Stimulated activated naive B cell treated with anti-CD40 and anti-IgM and Interleukin-4, amounts not matched to agents 10 μg/mL and 1 μg/mL and 100 μg/mL, for 72 hours (primary cell): ENCODE measurements around the gene ST6GALNAC6.
"Not testable (repeated sequence)": the region's sequence is repeated elsewhere in the genome, so short reads cannot be mapped to it uniquely, and the experiment has no call there.

ENCODE experiments used
- ATAC-seq, 2 donors: fragments of 150-1000 bp; cut with Tn5 transposase; replicated peaks; 2 replicates each; pipeline ENCODE4 v1.10.0; 2021; ENCODE audit warnings: moderate library complexity in 1 of 2
- DNase-seq: peaks from one replicate; pipeline ENCODE4 v3.0.0; 2021
- H3K27ac Mint-ChIP-seq: one replicate; pipeline ENCODE4 v1.8.0; 2022; ENCODE audit warnings: mild to moderate bottlenecking, mixed read lengths
- H3K27me3 Mint-ChIP-seq, 2 donors: one replicate each; pipeline ENCODE4 v1.8.0; 2022; ENCODE audit warnings: mixed read lengths in 2 of 2
- H3K36me3 Mint-ChIP-seq, 2 donors: one replicate each; pipeline ENCODE4 v1.8.0; 2022; ENCODE audit warnings: mixed read lengths in 2 of 2, mild to moderate bottlenecking in 1 of 2
- H3K4me1 Mint-ChIP-seq, 2 donors: one replicate each; pipeline ENCODE4 v1.8.0; 2022; ENCODE audit warnings: mixed read lengths in 2 of 2, mild to moderate bottlenecking in 1 of 2
- H3K4me3 Mint-ChIP-seq, 2 donors: one replicate each; pipeline ENCODE4 v1.8.0; 2022; ENCODE audit warnings: mild to moderate bottlenecking in 2 of 2, mixed read lengths in 2 of 2, moderate library complexity in 1 of 2
- H3K9me3 Mint-ChIP-seq, 2 donors: one replicate each; pipeline ENCODE4 v1.8.0; 2022; ENCODE audit warnings: mixed read lengths in 2 of 2, mild to moderate bottlenecking in 1 of 2

The ST6GALNAC6 gene

DNA sequence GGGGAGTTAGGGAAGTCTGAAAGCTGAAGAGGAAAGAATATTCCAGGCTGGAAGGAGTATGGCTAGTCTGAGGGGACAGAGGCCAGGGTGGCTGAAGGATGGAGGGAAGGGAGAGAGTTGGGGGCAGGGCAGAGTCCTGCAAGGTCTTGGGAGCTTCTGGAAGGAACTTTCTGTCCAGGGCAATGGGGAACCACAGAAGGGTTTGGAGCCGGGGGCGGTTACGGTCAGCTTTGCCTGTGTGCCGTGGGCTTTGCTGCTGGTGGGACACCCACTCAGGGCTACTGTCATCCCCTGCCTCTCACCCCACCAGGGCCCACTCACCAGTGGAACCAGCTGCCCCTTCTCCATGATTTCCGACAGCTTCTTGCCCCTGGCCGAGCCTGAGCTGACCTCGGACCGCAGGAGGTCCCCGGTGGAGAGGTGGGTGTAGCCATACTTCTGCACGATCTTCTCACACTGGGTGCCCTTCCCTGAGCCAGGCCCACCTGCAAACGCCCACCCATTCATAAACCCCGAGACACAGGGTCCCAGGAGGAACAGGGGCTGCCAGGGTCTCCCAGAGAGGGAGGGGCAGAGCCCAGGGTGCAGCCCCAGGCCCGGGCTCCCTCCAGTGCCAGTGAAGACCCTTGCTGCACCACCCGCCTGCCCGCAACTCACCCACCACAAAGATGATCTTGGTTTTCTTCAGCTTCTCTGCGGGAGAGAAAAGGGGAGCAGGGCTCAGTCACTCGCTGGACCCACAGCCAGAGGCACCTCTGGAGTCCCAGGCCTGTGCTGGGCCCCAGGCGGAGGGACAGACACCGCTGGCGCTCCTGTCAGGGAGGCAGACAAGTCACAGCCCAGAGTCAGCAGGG, 26.8 kb downstream of the ST6GALNAC6 start:
- ATAC-seq (no peak), DNase-seq (no peak)
- Mint-ChIP-seq H3K9me3 (no peaks in the 10 kb centered on the region), H3K27ac (no peak overlapping the region), H3K4me1 (peaks cover 8 to 9% of the 10 kb centered on the region in 2 donors), H3K27me3 (peaks cover 0 to 16% of the 10 kb centered on the region in 2 donors), H3K36me3 (no peaks in the 10 kb centered on the region), H3K4me3 (no peak overlapping the region)

DNA sequence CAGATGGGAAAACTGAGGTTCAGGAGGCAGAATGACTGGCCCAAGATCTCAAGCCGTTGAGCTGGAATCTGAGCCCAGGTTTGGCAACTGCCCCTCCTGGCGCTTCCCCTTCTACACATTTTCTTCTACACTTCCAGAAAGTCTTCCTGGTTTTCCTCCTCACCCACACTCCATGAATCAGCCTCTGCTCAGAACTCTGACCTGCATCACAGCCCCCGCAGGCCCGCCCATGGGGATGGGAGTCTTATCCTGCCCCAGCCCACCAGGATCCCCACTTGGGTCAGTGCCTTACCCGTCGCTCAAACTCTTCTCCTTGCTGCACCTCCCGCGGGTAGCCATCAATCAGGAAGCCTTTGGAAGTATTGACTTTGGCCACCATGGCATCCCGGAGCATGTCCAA, 27.9 kb downstream of the ST6GALNAC6 start:
- H3K9me3 Mint-ChIP-seq = no peaks in the 10 kb centered on the region
- H3K4me3 Mint-ChIP-seq = no peak overlapping the region
- peaks cover under 1 to 3% of the 10 kb centered on the region in 2 donors for H3K4me1 Mint-ChIP-seq
- no peak for DNase-seq
- H3K36me3 Mint-ChIP-seq = no peaks in the 10 kb centered on the region
- peak overlapping the region; percentile 14 for H3K27ac Mint-ChIP-seq
- ATAC-seq = no peak
- peaks cover 0 to 16% of the 10 kb centered on the region in 2 donors for H3K27me3 Mint-ChIP-seq

DNA sequence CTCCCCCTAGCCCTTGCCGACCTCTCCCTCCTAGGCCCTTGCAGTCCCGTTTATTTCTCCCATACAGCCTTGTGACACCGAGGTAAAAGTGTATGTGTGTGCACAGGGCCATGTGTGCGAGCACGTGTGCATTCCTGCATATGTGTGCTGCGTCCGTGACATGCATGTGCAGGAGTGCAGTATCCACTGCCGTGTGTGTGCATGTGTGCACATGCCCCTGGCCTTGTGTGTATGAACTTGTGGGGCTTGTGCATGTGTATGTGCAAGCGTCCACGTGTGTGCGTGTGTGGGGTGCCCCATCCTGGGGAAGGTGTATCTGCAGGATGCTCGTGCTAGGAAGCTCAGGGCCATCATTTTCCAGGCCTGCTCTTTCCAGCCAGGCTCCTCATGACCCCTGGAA, 28.5 kb downstream of the ST6GALNAC6 start:
- Mint-ChIP-seq H3K9me3 (no peaks in the 10 kb centered on the region), H3K27me3 (peaks cover 0 to 12% of the 10 kb centered on the region in 2 donors), H3K36me3 (no peaks in the 10 kb centered on the region), H3K4me3 (no peak overlapping the region), H3K27ac (no peak overlapping the region), H3K4me1 (peaks cover 2 to 5% of the 10 kb centered on the region in 2 donors)
- DNase-seq (no peak), ATAC-seq (no peak)

DNA sequence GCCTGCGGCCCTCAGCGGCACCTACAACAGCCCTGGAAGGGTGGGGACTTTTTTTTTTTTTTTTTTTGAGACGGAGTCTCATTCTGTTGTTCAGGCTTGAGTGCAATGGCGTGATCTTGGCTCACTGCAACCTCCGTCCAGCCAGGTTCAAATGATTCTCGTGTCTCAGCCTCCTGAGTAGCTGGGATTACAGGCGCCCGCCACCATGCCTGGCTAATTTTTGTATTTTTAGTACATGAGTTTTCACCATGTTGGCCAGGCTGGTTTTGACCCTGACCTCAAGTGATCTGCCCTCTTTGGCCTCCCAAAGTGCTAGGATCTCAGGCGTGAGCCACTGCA, 29.3 kb downstream of the ST6GALNAC6 start:
- not testable (repeated sequence) for H3K4me3 Mint-ChIP-seq, H3K9me3 Mint-ChIP-seq, DNase-seq, H3K27me3 Mint-ChIP-seq, H3K27ac Mint-ChIP-seq, ATAC-seq, H3K36me3 Mint-ChIP-seq
- H3K4me1 Mint-ChIP-seq = peaks cover 10 to 12% of the 10 kb centered on the region in 2 donors

DNA sequence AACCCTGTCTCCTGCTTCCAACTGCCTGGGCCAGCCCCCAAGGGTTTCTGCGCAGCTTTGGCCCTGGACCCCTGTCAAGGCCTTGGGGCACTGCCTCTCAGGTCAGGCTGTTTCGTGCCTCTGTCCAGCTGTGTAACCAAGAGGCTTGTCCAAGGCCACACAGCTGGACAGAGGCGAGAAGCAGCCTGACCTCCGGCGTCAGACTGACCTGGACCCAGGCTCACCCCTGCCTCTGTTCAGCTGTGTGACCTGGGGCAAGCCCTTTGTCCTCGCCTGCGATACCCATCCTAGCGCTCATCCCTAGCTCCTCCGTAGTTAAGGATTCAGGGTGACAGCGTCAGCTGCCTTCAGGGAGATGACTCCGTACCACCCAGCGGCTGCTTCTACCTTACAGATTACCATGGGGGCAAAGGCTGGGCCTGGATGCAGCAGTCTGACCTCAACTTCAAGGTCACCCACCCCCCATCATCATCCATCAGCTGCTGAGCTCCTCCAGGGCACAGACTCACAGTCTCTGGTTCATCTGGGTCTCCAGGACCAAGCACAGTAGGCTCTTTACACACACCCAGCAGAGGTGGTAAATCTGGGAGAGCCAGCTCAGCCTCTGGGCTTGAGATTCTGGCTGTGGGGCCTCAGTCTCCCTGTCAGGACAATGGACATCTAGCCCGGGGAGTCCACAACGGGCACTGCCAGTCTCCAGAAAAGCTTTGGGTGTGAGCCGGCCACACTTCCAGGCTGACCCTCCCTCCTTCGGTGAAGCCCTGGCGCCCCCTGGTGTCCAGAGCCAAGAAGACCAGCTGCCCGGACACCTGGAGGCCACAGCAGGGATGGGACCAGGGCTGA, 29.9 kb downstream of the ST6GALNAC6 start:
- DNase-seq (peak; percentile 82), ATAC-seq (peak; percentile 87 to 89)
- no peaks in the 10 kb centered on the region for H3K36me3 Mint-ChIP-seq
- H3K9me3 Mint-ChIP-seq = no peaks in the 10 kb centered on the region
- H3K27ac Mint-ChIP-seq = no peak overlapping the region
- H3K4me1 Mint-ChIP-seq = peaks cover 16% of the 10 kb centered on the region in 2 donors
- H3K27me3 Mint-ChIP-seq = peaks cover 0 to 5% of the 10 kb centered on the region in 2 donors
- H3K4me3 Mint-ChIP-seq = no peak overlapping the region

DNA sequence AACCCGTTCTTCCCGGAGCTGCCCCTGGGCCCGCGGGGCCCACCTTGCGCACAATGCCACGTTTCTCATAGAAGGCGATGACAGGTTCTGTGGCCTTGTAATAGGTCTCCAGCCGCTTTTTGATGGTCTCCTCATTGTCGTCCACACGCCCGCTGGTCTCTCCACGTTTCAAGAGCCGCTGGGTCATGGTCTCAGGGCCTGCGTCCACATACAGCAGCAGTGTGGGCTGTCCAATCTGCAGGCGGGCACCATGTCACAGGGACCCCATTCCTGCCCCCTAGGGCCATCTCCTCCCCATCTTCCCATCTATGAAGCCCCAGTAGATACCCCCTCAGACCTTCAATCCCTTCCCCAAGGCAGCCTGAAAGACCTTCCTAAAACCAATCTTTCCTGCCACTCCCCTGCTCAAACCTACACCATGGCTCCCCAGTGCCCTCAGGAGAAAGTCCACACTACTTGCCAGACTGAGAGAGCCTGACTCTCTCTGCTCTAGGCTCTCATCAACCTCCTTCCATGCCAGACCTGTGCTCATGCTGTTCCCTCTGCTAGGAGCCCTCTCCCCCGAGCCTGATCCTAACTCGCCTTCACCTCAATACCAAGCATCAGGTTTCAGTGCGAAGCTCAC, 31.0 kb downstream of the ST6GALNAC6 start:
- ATAC-seq (no peak), DNase-seq (no peak)
- Mint-ChIP-seq H3K27ac (peak overlapping the region; percentile 9), H3K9me3 (no peaks in the 10 kb centered on the region), H3K27me3 (peaks cover 0 to 5% of the 10 kb centered on the region in 2 donors), H3K4me1 (peaks cover 16% of the 10 kb centered on the region in 2 donors), H3K36me3 (no peaks in the 10 kb centered on the region), H3K4me3 (no peak overlapping the region)

DNA sequence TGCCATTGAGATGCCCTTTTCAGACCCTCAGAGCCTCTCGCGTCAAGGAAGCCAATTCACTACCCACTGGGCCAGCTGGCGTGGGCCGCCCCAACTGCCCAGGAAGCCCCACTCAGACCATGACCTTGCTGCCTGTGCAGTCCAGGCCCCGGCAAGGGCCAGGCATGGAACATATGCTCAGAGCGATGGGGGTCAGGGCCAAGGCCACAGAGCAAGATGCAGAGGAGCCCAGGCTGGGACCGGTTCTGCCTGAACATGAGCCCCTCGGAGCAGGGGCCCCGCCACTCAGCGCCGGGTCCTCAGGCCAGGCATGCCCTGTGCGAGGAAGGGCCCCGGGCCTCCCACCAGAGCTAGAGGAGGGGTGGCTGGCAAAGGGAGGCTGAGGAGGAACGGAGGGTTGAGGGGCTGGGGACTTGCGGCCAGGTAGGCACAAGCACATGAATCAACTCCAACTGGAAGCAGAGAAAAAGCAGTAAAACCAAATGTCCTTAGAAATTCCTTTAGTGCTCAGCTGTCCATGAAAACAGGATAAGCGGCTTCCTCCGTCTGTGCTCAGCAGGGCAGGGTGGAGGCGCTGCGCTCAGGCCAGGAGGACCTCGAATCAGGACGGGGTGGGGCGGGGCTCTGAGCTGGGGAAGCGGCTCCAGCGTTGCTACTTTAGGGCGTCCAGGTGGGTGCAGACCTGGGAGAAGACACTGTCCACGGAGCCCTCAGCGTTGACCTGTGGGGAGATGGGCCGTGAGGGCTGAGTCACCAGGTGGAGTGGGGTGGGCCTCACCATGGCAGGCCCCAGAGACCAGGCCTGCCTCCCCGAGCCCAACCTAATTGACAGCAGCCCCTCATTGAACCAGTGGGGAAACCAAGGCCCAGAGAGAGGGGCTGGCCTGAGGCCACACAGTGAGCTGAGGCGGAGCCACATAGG, 31.8 kb downstream of the ST6GALNAC6 start:
- peaks cover 21 to 22% of the 10 kb centered on the region in 2 donors for H3K4me1 Mint-ChIP-seq
- no peaks in the 10 kb centered on the region for H3K9me3 Mint-ChIP-seq
- no peak overlapping the region for H3K27ac Mint-ChIP-seq
- no peak overlapping the region for H3K4me3 Mint-ChIP-seq
- no peaks in the 10 kb centered on the region for H3K36me3 Mint-ChIP-seq
- H3K27me3 Mint-ChIP-seq = peaks cover 0 to 5% of the 10 kb centered on the region in 2 donors
- ATAC-seq = no peak
- no peak for DNase-seq

DNA sequence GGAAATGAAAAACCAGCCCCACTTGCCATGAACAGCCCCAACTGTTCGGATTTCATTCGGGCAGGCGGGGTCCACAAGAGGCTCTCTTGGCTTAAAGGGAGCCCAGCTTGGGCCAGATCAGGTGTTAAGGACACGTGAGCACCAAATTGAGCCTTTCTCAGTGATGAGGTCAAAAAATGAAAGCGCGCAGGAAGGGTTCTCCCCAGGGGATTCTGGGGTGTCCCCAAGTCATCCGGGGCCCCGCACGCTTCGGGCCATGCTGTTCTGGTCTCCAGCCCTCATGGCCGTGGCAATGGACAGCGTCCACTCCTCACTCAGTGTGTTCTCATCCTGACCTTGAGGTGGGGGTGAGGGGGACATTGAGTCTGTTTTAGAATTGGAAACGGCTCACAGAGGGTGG, 32.9 kb downstream of the ST6GALNAC6 start:
- H3K27ac Mint-ChIP-seq = peak overlapping the region; percentile 14
- peaks cover 25 to 33% of the 10 kb centered on the region in 2 donors for H3K4me1 Mint-ChIP-seq
- DNase-seq (peak; percentile 30), ATAC-seq (no peak)
- H3K27me3 Mint-ChIP-seq = no peaks in the 10 kb centered on the region
- H3K36me3 Mint-ChIP-seq = no peaks in the 10 kb centered on the region
- no peak overlapping the region for H3K4me3 Mint-ChIP-seq
- no peaks in the 10 kb centered on the region for H3K9me3 Mint-ChIP-seq

DNA sequence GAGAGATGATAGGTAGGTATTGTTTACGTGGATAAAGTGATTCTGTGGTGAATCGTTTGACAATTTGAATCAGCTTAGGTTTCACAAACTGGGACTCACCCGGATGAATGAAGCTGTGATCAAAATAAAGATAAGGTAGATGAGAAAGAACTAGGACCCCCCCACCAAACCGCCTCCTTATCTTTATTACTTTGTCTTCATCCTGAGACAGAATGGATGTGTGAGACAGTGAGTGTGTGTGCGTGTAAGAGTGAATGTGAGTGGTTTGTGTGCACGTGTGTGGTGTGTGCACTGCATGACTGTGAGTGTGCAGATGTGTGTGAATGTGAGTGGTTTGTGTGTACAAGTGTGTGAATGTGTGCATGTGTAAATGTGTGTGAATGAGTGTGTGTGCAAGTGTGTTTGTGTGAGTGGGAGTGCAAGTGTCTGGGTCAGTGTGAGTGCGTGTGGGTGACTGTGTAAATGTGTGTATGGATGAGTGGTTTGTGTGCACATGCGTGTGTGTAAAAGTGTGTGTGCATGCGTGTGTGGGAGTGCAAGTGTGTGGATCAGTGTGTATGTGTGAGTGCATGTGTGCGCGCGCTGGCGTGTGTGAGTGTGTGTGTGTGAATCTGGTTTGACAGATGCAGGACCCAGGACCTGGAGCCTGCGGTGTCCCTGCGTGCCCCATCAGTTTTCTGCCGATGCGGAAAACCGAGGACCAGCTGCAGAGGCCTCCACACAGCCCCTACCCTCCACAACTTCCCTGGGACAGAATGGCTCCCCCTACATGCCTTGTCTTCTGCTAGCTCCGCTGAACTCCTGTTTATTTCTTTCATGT, 33.5 kb downstream of the ST6GALNAC6 start:
- no peak for DNase-seq
- Mint-ChIP-seq H3K4me3 (no peak overlapping the region), H3K27ac (peak overlapping the region; percentile 82), H3K27me3 (no peaks in the 10 kb centered on the region), H3K9me3 (no peaks in the 10 kb centered on the region), H3K36me3 (no peaks in the 10 kb centered on the region), H3K4me1 (peaks cover 29 to 39% of the 10 kb centered on the region in 2 donors)
- ATAC-seq = no peak

DNA sequence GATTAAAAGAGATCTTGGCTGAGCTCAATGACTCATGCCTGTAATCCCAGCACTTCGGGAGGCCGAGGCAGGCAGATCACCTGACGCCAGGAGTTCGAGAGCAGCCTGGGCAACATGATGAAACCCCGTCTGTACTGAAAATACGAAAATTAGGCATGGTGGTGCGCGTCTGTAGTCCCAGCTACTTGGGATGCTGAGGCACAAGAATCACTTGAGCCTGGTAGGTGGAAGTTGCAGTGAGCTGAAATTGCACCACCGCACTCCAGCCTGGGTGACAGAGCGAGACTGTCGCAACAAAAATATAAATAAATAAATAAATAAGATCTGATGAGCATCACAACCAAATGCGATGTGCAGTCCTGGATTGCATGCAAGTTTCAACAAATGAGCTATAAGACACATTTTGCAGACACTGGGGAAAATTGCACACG, 36.2 kb downstream of the ST6GALNAC6 start:
- Mint-ChIP-seq H3K9me3 (no peaks in the 10 kb centered on the region), H3K36me3 (no peaks in the 10 kb centered on the region), H3K27ac (peak overlapping the region; percentile 96), H3K4me1 (peaks cover 38 to 53% of the 10 kb centered on the region in 2 donors), H3K27me3 (no peaks in the 10 kb centered on the region), H3K4me3 (no peak overlapping the region)
- DNase-seq = no peak
- no peak for ATAC-seq

DNA sequence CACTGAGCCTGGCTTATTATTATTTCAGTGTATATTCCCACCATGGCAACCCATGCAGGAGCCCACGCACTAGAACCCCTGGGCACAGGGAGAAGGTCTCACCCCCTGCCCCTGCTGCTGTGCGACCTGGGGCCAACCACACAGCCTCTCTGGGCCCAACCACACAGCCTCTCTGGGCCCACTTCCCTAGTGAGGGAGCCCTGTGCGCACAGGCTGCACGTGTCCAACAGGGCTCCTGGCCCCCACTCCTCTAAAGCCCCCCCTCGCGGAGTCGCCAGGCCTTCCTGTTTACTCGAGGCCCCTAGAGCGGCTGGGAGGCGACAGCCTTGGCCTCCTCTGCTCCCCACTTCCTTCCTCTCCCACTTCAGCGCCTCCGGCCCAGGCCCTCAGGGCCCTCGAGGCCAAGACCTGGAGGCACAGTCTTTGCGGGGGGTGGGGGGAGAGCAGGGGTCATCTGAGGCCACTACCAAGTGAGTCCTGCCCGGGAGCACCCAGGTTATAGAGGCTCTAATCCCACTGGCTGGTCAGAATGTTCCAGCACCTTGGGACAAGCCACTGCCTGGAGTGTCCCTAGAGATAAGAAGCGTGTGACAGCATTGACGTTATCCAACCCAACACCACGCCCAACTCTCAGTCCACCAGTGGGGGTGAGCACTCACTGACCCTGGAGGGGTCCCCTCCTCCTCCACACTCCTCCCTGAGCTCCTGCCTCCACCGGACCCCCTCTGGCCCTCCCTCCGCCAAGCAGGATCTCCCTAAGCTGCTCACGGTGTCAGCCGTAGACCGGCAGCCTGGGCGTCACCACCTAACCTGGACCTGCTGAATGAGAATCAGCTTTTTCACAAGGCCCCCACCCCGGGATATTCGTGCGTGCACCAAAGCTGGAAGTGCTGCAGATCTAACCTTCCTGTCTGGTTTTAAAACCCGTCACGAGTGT, 37.1 kb downstream of the ST6GALNAC6 start:
- H3K4me3 Mint-ChIP-seq = peak overlapping the region; percentile 46 to 50
- peak; percentile 50 to 58 for ATAC-seq
- peak; percentile 42 for DNase-seq
- no peaks in the 10 kb centered on the region for H3K9me3 Mint-ChIP-seq
- H3K4me1 Mint-ChIP-seq = peaks cover 42 to 62% of the 10 kb centered on the region in 2 donors
- H3K27me3 Mint-ChIP-seq = no peaks in the 10 kb centered on the region
- H3K27ac Mint-ChIP-seq = peak overlapping the region; percentile 96
- H3K36me3 Mint-ChIP-seq = no peaks in the 10 kb centered on the region

DNA sequence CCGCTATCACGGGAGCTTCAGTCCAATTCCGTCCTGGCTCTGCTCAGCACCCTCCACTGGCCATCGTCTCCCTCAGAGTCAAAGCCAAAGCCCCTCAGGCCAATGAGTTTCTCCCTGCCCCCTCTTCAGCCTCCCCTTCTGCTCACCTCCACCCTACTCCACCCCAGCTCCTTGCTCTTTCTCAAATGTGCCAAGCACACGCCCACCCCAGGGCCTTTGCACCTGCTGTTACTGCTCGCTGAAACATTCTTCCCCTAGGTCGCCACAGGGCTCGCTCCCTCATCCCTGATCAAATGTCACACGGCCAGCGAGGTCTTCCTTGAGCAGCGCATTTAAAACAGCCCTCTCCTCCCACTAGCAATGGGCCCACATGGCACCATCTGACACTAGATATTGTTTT, 38.6 kb downstream of the ST6GALNAC6 start:
- no peaks in the 10 kb centered on the region for H3K27me3 Mint-ChIP-seq
- H3K36me3 Mint-ChIP-seq = no peaks in the 10 kb centered on the region
- H3K4me1 Mint-ChIP-seq = peaks cover 44 to 71% of the 10 kb centered on the region in 2 donors
- ATAC-seq = no peak
- peak overlapping the region; percentile 44 for H3K27ac Mint-ChIP-seq
- DNase-seq = no peak
- H3K4me3 Mint-ChIP-seq = no peak overlapping the region
- H3K9me3 Mint-ChIP-seq = no peaks in the 10 kb centered on the region
